HepG2 (cell line): Measurements from ENCODE around the gene GDF15. TPM values are rescaled to one million over a fixed set of nuclear protein-coding genes. Genes with fewer than 3 reads are reported as not detected.
A peak's percentile ranks its signal among the peaks of the same experiment; 100 is the strongest.

Source experiments
- ARID4A ChIP-seq: sonication (generic); formaldehyde crosslinking; IDR thresholded peaks from 2 replicates; pipeline ENCODE4 v1.5.0; 2020; ENCODE audit warnings: mild to moderate bottlenecking, missing genetic modification reagents, borderline replicate concordance
- HNF1A ChIP-seq, 2 experiments: sonication (generic) in 1 of 2; formaldehyde crosslinking in 1 of 2; IDR thresholded peaks; 2 replicates each; pipeline versions ENCODE4 v1.4.0 to v1.6.1; 2016 to 2020; ENCODE audit warnings: borderline replicate concordance in 1 of 2, low read depth in 1 of 2, mild to moderate bottlenecking in 1 of 2, missing genetic modification reagents in 1 of 2
- MATR3 ChIP-seq: sonication (generic); formaldehyde crosslinking; IDR thresholded peaks from 2 replicates; pipeline ENCODE4 v1.4.0; 2020; ENCODE audit warnings: missing genetic modification reagents
- NCOA2 ChIP-seq: sonication (generic); formaldehyde crosslinking; IDR thresholded peaks from 2 replicates; pipeline ENCODE4 v1.8.0; 2022; ENCODE audit warnings: inconsistent platforms
- NFIB ChIP-seq: sonication (generic); formaldehyde crosslinking; IDR thresholded peaks from 2 replicates; pipeline ENCODE4 v1.9.0; 2021; ENCODE audit warnings: missing genetic modification reagents, mild to moderate bottlenecking, borderline replicate concordance
- RFX5 ChIP-seq: IDR thresholded peaks from 2 replicates; pipeline ENCODE4 v1.6.1; 2011; ENCODE audit warnings: low read depth, low read length, improper control_type of control experiment
- ZBTB37 ChIP-seq: sonication (generic); formaldehyde crosslinking; IDR thresholded peaks from 2 replicates; pipeline ENCODE4 v1.4.0; 2020; ENCODE audit warnings: mild to moderate bottlenecking, missing genetic modification reagents
- ZNF142 ChIP-seq: sonication (generic); formaldehyde crosslinking; IDR thresholded peaks from 2 replicates; pipeline ENCODE4 v1.4.0; 2020; ENCODE audit warnings: missing genetic modification reagents
- ZNF441 ChIP-seq: sonication (generic); formaldehyde crosslinking; IDR thresholded peaks from 2 replicates; pipeline ENCODE4 v1.7.0; 2021; ENCODE audit warnings: missing genetic modification reagents, borderline replicate concordance
- ZNF660 ChIP-seq: sonication (generic); formaldehyde crosslinking; IDR thresholded peaks from 2 replicates; pipeline ENCODE4 v1.5.1; 2020; ENCODE audit warnings: mild to moderate bottlenecking, low read depth, missing genetic modification reagents, borderline replicate concordance
- polyA plus RNA-seq, 8 experiments: library from polyadenylated mRNA; depleted of rRNA in 3 of 8; stranded (reverse) in 7 of 8; unstranded in 1 of 8; fragments of >200 nt; fragmentation: Illumina TruSeq in 4 of 8; extraction: Trizol in 4 of 8; gene quantifications; 2 replicates each; pipeline versions ENCODE4 v1.2.1 to v1.2.3, GENCODE V29; 2011 to 2016; ENCODE audit warnings: low read depth in 4 of 8, missing spikeins in 1 of 8, mixed read lengths in 1 of 8; ENCODE audit not compliant: insufficient read depth in 1 of 8
- total RNA-seq, 5 experiments: library from RNA; depleted of rRNA; stranded (reverse); fragments of >200 nt; fragmentation: Illumina TruSeq; extraction: Trizol; gene quantifications; 2 replicates each; pipeline ENCODE4 v1.2.3, GENCODE V29; 2016; ENCODE audit warnings: low read depth in 1 of 5

Gene GDF15
- total and polyA plus RNA-seq, 2 of the 13 experiments (the other 11 are each of a cell fraction or from before 2014, with no cell fraction given) = 146 to 422 TPM

- TF ChIP-seq ZNF142 (CRISPR knock-in tag) (peak; percentile 52; the same call in 1 of the 2 replicates), ZNF660 (CRISPR knock-in tag) (no peak), RFX5 (no peak), HNF1A (IDR thresholded peaks at IDR 0.05; ENCODE audit: low read depth) (peak; percentile 51; the same call in 1 of the 2 replicates), HNF1A (CRISPR knock-in tag; IDR thresholded peaks at IDR 0.05; ENCODE audit: borderline replicate concordance) (peak; percentile 92), ARID4A (peak; percentile 80; the same call in 1 of the 2 replicates), NFIB (CRISPR knock-in tag) (no peak), ZNF441 (peak; percentile 97), ZBTB37 (peak; percentile 91), NCOA2 (CRISPR knock-in tag) (peak; percentile 98), MATR3 (no peak)
Observed at GRCh38 chr19:18379803-18380747, 5.9 kb upstream of the GDF15 start (continued).
